ENCODE data around the gene SLC29A2.
A peak's percentile ranks its signal among the peaks of the same experiment; 100 is the strongest.

SLC29A2 gene

DNA sequence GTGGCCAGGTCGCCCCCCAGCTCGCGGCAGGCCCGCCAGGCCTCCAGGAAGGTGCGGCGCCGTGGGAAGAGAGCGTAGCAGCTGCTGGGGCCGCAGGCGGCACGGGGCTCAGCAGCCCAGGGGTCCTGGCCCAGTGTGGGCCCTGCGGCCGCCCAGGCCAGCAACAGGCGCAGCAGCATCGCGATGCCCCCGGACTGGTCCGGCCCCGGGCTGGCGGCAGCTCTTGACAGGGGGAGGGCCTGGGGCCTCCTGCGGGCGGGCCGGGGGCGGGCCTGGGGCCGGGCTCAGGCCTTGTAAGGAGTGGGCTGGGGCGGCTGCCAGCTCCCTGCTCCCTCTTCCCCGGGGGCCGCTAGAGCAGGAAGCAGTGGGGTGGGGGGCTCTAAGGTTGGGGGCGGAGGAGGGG lies 54.7 kb downstream of the SLC29A2 start, which contains the start of gene CD248:
Gene CD248, minus strand, starts transcription at position 196 of the 403 bp plus-strand sequence. Its CDS starts 17 bp downstream, at position 179.
- peaks cover 38% of the 10 kb centered on the region for H3K4me1 ChIP-seq
- no peaks in the 10 kb centered on the region for H3K27me3 ChIP-seq
- peak; percentile 90 for DNase-seq
- H3K9me3 ChIP-seq: no peaks in the 10 kb centered on the region
- H3K4me3 ChIP-seq (ENCODE audit: low read depth, low read length): peak within 1 kb of the TSS; percentile 59
- TF ChIP-seq, protein P1, sequence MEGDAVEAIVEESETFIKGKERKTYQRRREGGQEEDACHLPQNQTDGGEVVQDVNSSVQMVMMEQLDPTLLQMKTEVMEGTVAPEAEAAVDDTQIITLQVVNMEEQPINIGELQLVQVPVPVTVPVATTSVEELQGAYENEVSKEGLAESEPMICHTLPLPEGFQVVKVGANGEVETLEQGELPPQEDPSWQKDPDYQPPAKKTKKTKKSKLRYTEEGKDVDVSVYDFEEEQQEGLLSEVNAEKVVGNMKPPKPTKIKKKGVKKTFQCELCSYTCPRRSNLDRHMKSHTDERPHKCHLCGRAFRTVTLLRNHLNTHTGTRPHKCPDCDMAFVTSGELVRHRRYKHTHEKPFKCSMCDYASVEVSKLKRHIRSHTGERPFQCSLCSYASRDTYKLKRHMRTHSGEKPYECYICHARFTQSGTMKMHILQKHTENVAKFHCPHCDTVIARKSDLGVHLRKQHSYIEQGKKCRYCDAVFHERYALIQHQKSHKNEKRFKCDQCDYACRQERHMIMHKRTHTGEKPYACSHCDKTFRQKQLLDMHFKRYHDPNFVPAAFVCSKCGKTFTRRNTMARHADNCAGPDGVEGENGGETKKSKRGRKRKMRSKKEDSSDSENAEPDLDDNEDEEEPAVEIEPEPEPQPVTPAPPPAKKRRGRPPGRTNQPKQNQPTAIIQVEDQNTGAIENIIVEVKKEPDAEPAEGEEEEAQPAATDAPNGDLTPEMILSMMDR (IDR thresholded peaks at IDR 0.05; ENCODE audit: low read depth, low read length): no peak
- no peaks in the 10 kb centered on the region for H3K36me3 ChIP-seq

GRCh38 chr11:66315921-66316811 lies 55.4 kb downstream of the SLC29A2 start:
- no peaks in the 10 kb centered on the region for H3K27me3 ChIP-seq
- TF ChIP-seq, protein P1 (IDR thresholded peaks at IDR 0.05; ENCODE audit: low read depth, low read length): no peak
- peaks cover 40% of the 10 kb centered on the region for H3K4me1 ChIP-seq
- peak overlapping the region; percentile 59 for H3K4me3 ChIP-seq (ENCODE audit: low read depth, low read length)
- no peak for DNase-seq
- H3K9me3 ChIP-seq: no peaks in the 10 kb centered on the region
- H3K36me3 ChIP-seq: no peaks in the 10 kb centered on the region

DNA sequence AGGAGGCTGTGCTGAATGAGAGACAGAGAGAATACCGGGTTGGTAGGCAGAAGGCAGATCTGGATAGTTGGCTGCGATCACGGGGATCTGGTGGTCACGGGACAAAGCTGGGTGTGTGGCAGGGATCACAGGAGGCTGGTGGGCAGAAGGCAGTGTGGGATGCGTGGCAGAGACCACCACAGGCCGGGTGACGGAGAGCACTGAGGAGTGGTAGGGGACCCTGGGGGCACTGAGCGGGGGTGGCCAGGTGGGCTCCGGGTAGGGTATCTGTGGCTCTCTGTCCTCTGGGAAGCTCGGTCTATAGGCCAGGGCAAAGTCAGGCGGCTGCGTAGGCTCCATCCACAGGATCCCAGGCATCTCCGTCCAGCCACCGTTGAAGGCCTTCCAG lies 56.1 kb downstream of the SLC29A2 start:
- Histone ChIP-seq H3K9me3 (no peaks in the 10 kb centered on the region), H3K27me3 (no peaks in the 10 kb centered on the region), H3K4me3 (ENCODE audit: low read depth, low read length) (peak overlapping the region; percentile 59), H3K4me1 (peaks cover 40% of the 10 kb centered on the region), H3K36me3 (no peaks in the 10 kb centered on the region)
- DNase-seq: no peak
- TF ChIP-seq, protein P1 (IDR thresholded peaks at IDR 0.05; ENCODE audit: low read depth, low read length): no peak

- Histone ChIP-seq H3K27me3 (no peaks in the 10 kb centered on the region), H3K9me3 (no peaks in the 10 kb centered on the region), H3K4me1 (peaks cover 40% of the 10 kb centered on the region), H3K4me3 (ENCODE audit: low read depth, low read length) (peak overlapping the region; percentile 62), H3K36me3 (no peaks in the 10 kb centered on the region)
- no peak for DNase-seq
- TF ChIP-seq, protein P1 (IDR thresholded peaks at IDR 0.05; ENCODE audit: low read depth, low read length): no peak
Measured at GRCh38 chr11:66314561-66315497, 56.7 kb downstream of the SLC29A2 start.

DNA sequence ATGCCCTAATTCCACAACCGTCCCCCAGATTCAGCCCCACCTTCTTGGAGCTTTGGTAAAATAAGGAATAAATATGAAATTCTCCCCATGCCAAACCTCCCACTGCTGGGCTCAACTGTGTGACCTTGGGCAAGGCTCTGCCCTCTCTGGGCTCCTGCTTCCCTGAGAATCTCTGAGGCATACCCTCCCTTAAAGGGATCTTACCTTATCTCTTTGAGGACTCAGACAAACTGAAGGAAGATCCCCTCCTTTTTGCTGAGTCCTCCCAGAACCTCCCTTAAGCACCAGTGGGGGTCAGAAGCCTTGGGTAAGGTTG lies 57.4 kb downstream of the SLC29A2 start:
- no peaks in the 10 kb centered on the region for H3K9me3 ChIP-seq
- TF ChIP-seq, protein P1 (IDR thresholded peaks at IDR 0.05; ENCODE audit: low read depth, low read length): no peak
- peak overlapping the region; percentile 62 for H3K4me3 ChIP-seq (ENCODE audit: low read depth, low read length)
- no peaks in the 10 kb centered on the region for H3K36me3 ChIP-seq
- peaks cover 40% of the 10 kb centered on the region for H3K4me1 ChIP-seq
- H3K27me3 ChIP-seq: no peaks in the 10 kb centered on the region
- DNase-seq: no peak

All from BE2C (cell line).